ENCODE measurements around the gene MED10. TPM values are rescaled to one million over a fixed set of nuclear protein-coding genes. Genes with fewer than 3 reads are reported as not detected.

Gene MED10
- total and polyA plus RNA-seq, 2 experiments from 2014 or later, result 16.0 to 58.1 TPM

GRCh38 chr5:6424700-6425099 is 46.4 kb upstream of the MED10 start:
- ATAC-seq (no peak), DNase-seq (ENCODE audit: low spot score) (no peak)
- no peak overlapping the region for H2AFZ ChIP-seq
- H4K20me1 ChIP-seq (replicated peaks; ENCODE audit: insufficient read depth), result no peaks in the 10 kb centered on the region
- H3K27ac Mint-ChIP-seq, result no peak overlapping the region
- no peak for TF ChIP-seq JUNB (IDR thresholded peaks at IDR 0.05; ENCODE audit: unreplicated experiment)
- TF ChIP-seq CTCF (conservative IDR thresholded peaks at IDR 0.05; ENCODE audit: low read depth in 2 of 2), result no peak
- TF ChIP-seq EZH2phosphoT487 (IDR thresholded peaks at IDR 0.05; ENCODE audit: unreplicated experiment), result no peak
- TF ChIP-seq CREB1 (CRISPR knock-in tag; IDR thresholded peaks at IDR 0.05; ENCODE audit: low read depth), result no peak
- no peak for TF ChIP-seq ZNF462 (CRISPR knock-in tag; IDR thresholded peaks at IDR 0.05)
- TF ChIP-seq EZH2 (IDR thresholded peaks at IDR 0.05; ENCODE audit: low read depth, unreplicated experiment), result no peak
- no peak for TF ChIP-seq POLR2AphosphoS5 (IDR thresholded peaks at IDR 0.05; ENCODE audit: low read depth)
- no peak overlapping the region for H3K4me2 ChIP-seq
- H3K4me3 Mint-ChIP-seq, result no peak overlapping the region
- no peaks in the 10 kb centered on the region for H3K36me3 Mint-ChIP-seq (ENCODE audit: low read depth)
- H3K27me3 Mint-ChIP-seq (ENCODE audit: insufficient read depth, low read depth, poor library complexity), result peaks cover 6% of the 10 kb centered on the region
- no peak overlapping the region for H3K4me3 ChIP-seq
- H3K9me3 Mint-ChIP-seq, result peaks cover 9% of the 10 kb centered on the region; the same call in 2 of the 3 replicates
- no peaks in the 10 kb centered on the region for H3K36me3 ChIP-seq (ENCODE audit: insufficient read depth)
- no peaks in the 10 kb centered on the region for H3K4me1 ChIP-seq (ENCODE audit: insufficient read depth)
- no peaks in the 10 kb centered on the region for H3K27me3 ChIP-seq (ENCODE audit: insufficient read depth)
- no peak overlapping the region for H3K27ac ChIP-seq (ENCODE audit: low read depth)
- H3K9me2 ChIP-seq (ENCODE audit: insufficient read depth), result peaks cover 4% of the 10 kb centered on the region; the same call in 1 of the 2 replicates
- H3F3A ChIP-seq (replicated peaks; ENCODE audit: low read depth), result no peaks in the 10 kb centered on the region
- no peaks in the 10 kb centered on the region for H3K79me2 ChIP-seq (replicated peaks; ENCODE audit: insufficient read depth)
- no peaks in the 10 kb centered on the region for H3K4me1 Mint-ChIP-seq
